Suprapubic skin (tissue), 4 donors: ENCODE results near the gene STK32B.

Experiments
- CTCF ChIP-seq, 2 donors: fragments of 200-600 bp in 1 of 2; fragments of 450-650 bp in 1 of 2; sonication (generic) in 1 of 2; IDR thresholded peaks; one replicate each; pipeline ENCODE4 v1.5.1; 2016 to 2019; ENCODE audit warnings: antibody characterized with exemption in 2 of 2, mild to moderate bottlenecking in 1 of 2, moderate library complexity in 1 of 2
- EP300 ChIP-seq: sonication (generic); formaldehyde crosslinking; IDR thresholded peaks from one replicate; pipeline ENCODE4 v1.6.1; 2017; ENCODE audit warnings: antibody characterized with exemption
- POLR2AphosphoS5 ChIP-seq, 3 donors: sonication (generic); formaldehyde crosslinking; IDR thresholded peaks; one replicate each; pipeline ENCODE4 v1.6.1; 2017; ENCODE audit warnings: antibody characterized with exemption in 3 of 3

- no peak for TF ChIP-seq CTCF (IDR thresholded peaks at IDR 0.05)
- TF ChIP-seq EP300, result no peak
- no peak for TF ChIP-seq POLR2AphosphoS5 (IDR thresholded peaks at IDR 0.05)
These were observed 419.3 kb downstream of the STK32B start for GRCh38 chr4:5470318-5471198.
